GM19025 (cell line): Measurements from ENCODE around the gene SNED1.
"Not testable (repeated sequence)": the region's sequence is repeated elsewhere in the genome, so short reads cannot be mapped to it uniquely, and the experiment has no call there.

ENCODE experiments used
- ATAC-seq: cut with Tn5 transposase; IDR thresholded peaks from one replicate; pipeline ENCODE4 v1.9.1; 2021; ENCODE audit warnings: mild to moderate bottlenecking, low read depth, moderate library complexity; ENCODE audit not compliant: unreplicated experiment

The SNED1 gene

GRCh38 chr2:241104611-241105010, 106.2 kb downstream of the SNED1 start:
- ATAC-seq: not testable (repeated sequence)

- ATAC-seq: no peak
Observed at GRCh38 chr2:241105641-241106040, 107.2 kb downstream of the SNED1 start.

- no peak for ATAC-seq
Observed at GRCh38 chr2:241107031-241107783, 108.8 kb downstream of the SNED1 start.

- no peak for ATAC-seq
Observed at GRCh38 chr2:241108271-241109209, 110.1 kb downstream of the SNED1 start.

GRCh38 chr2:241109210-241110088, 111.0 kb downstream of the SNED1 start:
- ATAC-seq: no peak

- peak; percentile 20 for ATAC-seq
Observed at GRCh38 chr2:241110089-241110606, 111.7 kb downstream of the SNED1 start.

- ATAC-seq: peak; percentile 29
Observed at GRCh38 chr2:241110607-241111439, 112.4 kb downstream of the SNED1 start.

GRCh38 chr2:241111440-241111805, 113.0 kb downstream of the SNED1 start:
- peak; percentile 38 for ATAC-seq

- no peak for ATAC-seq
Observed at GRCh38 chr2:241112046-241112445, 113.6 kb downstream of the SNED1 start.

GRCh38 chr2:241112592-241112991, 114.2 kb downstream of the SNED1 start:
- ATAC-seq: no peak

- no peak for ATAC-seq
Observed at GRCh38 chr2:241114836-241115235, 116.4 kb downstream of the SNED1 start.

- no peak for ATAC-seq
Observed at GRCh38 chr2:241115361-241115760, 116.9 kb downstream of the SNED1 start.

- no peak for ATAC-seq
Observed at GRCh38 chr2:241116606-241117560, 118.5 kb downstream of the SNED1 start.

- ATAC-seq: no peak
Observed at GRCh38 chr2:241118737-241119505, 120.5 kb downstream of the SNED1 start.

- ATAC-seq: no peak
Observed at GRCh38 chr2:241120440-241120839, 122.0 kb downstream of the SNED1 start.

- no peak for ATAC-seq
Observed at GRCh38 chr2:241121008-241121407, 122.6 kb downstream of the SNED1 start.

GRCh38 chr2:241122376-241123002, 124.1 kb downstream of the SNED1 start:
- ATAC-seq: no peak
